GM19193 (cell line): ENCODE results near the gene NKAIN4.

Source experiments
- POLR2A ChIP-seq: IDR thresholded peaks from 4 replicates; pipeline ENCODE4 v1.6.1; 2011; ENCODE audit not compliant: insufficient read depth, insufficient read length; ENCODE audit errors: extremely low read depth

The NKAIN4 gene

DNA sequence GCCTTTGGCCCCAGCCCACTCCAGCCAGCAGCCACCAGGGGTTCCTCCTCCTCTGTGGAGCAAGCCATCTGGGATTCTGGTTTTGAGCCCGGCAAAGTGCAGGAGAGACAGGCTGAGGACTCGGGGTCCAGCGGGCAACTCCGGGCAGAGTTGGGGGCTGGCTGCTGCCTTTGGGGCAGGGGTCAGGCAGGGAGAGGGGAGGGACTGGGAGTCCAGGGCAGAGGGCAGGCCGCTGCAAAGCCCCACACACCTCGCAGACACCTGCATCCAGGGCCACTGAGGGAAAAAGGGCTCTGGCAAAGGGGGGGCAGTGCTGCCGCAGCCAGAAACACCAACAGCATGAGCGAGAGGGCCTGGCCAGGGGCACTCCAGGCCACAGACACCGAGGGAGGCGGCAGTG lies 9.8 kb downstream of the NKAIN4 start:
- no peak for TF ChIP-seq POLR2A

DNA sequence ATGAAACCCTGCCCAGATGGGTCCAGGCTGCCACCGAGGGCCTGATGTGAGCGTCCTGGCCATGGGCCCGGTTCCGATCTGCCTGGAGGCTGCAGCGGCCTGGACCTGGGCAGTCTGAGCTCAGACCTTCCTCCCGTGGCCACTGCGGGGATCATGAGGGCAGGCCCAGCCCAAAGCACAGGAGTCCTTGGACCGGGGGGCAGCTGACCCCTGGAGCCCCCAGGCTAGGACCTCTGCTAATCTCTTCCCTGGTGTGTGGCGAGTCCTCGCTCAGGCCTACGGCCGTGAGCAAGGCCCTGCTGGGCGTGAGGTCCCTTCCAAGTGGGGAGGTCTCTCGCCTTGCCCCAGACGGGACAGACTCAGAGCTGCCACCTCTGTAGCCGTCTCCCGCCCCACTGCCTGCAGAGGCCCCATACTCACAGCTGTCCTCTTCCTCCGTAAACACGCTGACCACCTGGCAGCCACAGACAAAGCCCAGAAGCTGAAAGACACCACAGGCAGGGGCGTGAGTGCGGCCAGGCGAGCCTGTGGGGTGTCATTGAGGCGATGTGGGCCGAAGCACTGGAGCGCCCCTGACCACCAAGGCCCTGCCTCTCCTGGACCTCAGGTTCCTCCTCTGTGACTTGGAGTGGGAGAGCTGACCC lies 10.5 kb downstream of the NKAIN4 start:
- no peak for TF ChIP-seq POLR2A

DNA sequence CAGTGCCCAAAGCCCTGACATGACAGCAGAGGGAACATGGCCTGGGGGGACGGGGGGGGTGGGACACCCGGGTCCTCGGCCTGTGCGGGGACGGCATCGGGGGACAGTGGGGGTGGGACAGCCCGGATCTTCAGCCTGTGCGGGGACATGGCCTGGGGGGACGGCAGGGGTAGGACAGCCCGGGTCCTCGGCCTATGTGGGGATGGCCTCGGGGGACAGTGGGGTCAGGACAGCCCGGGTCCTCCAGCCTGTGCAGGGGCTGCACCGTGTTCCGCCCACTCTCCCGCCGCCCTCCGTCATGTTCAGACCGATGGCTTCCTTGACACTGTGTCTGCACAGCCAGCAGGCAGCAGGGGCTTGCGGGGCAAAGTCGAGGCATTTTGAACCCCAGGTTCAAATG lies 11.5 kb downstream of the NKAIN4 start:
- TF ChIP-seq POLR2A, result no peak

DNA sequence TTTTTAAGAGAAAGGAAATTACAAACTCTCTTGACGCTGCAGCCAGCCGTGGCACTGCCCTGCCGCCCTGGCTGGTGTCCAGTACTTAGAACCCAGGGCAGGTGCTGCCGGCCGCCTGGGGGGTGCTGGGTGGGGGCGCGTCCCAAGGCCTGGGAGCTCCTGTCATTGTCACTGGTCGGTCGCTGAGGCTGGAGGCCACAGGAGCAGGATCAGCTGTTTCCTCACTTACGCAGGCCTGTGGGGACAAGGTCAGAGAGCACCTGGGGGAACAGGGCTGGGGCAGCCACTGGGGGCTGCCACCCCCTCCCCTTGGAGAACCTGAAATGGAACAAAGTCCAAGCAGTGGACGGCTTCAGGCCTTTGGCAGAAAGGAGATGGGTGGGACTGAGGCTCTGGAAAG lies 13.0 kb downstream of the NKAIN4 start:
- TF ChIP-seq POLR2A, result no peak

DNA sequence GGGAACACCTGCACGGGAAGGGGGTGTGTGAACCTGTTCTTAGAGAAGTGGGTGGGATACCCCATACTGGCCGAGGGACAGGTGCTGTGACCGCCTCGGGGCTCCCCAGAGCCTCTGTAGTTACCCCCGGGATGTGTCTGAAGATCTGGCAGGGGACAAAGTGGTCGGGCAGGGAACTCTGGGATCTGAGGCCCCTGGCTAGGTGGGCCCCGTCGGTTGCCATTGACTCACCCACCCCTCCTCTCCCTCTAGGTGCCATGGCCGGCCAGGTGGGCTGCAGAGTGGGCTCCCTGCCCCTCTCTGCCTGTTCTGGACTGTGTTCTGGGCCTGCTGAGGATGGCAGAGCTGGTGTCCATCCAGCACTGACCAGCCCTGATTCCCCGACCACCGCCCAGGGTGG lies 14.3 kb downstream of the NKAIN4 start:
- no peak for TF ChIP-seq POLR2A

DNA sequence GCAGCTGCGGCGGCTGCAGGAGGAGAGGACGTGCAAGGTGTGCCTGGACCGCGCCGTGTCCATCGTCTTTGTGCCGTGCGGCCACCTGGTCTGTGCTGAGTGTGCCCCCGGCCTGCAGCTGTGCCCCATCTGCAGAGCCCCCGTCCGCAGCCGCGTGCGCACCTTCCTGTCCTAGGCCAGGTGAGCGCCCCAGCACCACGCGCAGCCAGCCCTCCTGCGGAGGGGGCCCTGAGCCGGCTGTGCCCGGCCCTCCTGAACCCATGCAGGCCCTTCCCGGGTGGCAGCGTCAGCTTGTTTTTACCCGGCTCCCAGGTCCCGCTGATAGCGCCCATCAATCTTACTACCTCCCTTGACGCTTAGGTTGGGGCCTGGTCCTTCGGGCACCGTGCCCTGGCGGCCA lies 14.8 kb downstream of the NKAIN4 start:
- no peak for TF ChIP-seq POLR2A

DNA sequence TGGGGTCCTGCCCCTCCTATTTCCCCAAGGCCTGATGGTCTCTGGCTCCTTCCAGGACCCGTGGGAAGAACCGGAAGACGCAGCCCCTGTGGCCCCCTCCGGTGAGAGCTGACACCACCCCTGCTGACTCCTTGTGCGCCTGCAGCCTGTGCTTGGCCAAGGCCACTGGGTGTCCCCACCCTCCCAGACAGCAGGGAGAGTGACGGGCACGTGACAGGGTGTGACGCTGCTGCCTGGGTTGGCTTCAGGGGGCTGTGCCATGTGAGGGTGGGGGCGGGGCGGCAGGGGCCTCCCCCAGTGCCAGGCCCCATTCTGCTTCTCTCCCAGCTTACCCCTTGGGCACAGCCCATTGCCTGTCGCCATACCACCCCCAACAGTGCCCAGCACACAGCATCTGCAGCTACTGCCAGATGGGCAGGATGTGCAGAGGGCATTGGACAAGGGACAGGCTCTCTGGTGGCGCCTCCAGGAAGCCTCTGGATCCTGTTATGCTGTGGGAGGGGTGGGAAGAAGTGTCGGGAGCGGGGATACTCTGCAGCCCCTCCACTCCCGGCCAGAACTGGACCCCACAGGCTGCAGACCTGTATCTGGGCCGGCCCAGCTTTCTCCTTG lies 15.6 kb downstream of the NKAIN4 start:
- TF ChIP-seq POLR2A, result no peak

DNA sequence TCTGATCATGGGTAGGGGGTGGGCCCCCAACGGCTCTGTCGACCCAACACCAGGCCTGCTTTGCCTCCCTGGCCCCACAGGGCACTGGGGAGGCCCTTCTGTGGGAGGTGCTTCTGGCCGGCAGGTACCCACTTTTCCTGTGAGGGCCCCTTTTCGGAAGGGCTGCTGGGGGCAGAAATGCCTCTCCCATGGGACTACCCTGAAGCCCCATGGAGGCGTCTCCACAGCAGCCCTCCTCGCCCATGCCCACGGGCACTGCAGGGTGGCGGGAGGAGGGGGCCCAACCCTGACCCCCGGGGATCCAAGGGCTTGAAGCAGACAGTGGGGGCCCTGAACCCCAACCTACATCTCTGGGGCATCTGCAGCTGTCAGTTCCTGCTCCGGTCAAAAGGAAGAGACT lies 16.2 kb downstream of the NKAIN4 start:
- TF ChIP-seq POLR2A, result no peak

DNA sequence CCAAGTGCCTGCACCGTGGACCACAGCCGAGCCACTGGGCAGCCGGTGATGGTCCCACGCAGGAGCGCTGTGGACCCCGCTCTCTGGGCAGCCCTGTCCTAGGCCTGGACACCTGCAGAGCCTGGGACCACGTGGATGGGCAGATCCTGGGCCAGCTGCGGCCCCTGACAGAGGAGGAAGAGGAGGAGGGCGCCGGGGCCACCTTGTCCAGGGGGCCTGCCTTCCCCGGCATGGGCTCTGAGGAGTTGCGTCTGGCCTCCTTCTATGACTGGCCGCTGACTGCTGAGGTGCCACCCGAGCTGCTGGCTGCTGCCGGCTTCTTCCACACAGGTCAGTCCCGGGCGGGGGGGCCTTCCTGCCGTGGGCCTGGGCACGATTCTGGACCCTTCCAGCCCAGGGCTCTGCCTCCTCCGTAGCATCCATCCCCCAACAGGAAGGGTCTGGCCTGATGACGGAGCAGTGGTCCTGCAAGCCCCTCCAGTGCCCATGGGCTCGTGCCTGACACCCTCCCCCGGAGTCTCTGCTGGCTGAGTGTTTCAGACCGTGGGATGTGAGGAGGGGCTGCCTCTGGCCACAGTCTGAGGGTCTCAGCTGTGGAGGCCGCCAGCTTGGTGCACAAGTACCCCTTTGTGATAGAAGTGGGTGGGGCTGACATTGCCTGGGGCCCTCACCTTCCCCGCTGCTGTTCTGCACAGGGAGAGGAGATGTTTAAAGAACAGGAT lies 18.0 kb downstream of the NKAIN4 start:
- no peak for TF ChIP-seq POLR2A

DNA sequence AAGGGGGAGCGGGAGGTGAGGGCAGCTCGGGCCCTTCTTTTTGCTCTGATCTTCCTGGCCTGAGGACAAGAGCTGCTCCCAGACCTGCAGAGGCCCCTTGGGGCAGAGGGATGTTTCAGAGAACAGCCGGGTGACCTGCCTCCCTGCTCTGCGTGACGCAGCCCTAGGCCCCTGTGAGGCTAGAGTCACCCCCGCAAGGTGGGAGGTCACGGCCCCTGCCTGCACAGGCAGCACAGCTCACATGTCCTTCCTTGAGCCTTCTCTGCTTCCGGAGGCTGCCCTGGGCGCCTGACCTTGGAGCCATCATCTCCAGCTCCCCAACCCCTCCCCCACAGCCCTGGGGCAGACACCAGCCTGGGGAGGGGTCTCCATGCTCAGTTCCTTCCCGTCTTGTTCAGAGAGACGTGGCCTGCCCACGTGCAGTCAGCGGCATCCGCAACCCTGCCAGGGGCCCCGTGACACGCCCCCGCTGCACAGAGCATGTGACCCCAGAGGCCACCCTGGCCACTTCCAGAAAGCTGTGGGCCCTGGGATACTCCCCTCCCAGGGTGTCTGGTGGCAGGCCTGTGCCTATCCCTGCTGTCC lies 18.8 kb downstream of the NKAIN4 start, which contains the start of gene BIRC7:
Gene BIRC7, plus strand, starts transcription at position 507 of the 585 bp plus-strand sequence. CDS start 192 bp downstream, outside the sequence.
- TF ChIP-seq POLR2A, result no peak

DNA sequence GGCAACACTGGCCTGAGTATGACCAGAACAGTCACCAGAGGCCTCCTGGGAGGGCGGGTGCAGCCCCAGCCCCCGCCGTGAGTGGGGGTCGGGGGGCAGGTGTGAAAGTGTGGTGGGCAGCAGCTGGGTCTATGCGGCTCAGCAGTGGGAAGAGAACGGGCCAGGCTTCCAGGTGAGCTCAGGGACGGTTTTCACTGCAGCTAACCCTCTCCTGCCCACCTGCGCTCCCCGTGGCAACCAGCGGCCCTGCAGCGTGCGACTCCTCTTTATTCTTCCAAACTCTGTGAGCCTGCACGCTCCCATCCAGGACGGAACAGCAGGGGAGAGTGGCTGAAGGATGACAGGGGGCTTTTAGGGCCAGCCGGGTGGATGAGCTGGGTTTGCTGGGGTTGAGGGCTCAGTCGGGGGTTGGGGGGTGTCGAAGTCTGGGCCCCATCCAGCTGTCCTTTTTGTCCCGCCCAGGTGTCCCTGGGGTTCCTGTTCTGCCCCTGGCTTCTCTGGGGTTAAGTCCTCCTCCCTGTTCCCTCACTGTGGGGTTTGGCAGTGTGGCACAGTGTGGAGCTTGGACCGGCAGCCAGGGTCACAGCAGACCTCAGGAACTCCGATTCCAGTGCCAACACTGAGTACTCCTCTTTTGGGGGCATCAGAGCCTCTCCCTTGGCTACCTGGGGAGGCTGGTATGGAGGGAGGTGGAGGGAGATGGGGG lies 19.4 kb downstream of the NKAIN4 start:
- TF ChIP-seq POLR2A, result no peak

DNA sequence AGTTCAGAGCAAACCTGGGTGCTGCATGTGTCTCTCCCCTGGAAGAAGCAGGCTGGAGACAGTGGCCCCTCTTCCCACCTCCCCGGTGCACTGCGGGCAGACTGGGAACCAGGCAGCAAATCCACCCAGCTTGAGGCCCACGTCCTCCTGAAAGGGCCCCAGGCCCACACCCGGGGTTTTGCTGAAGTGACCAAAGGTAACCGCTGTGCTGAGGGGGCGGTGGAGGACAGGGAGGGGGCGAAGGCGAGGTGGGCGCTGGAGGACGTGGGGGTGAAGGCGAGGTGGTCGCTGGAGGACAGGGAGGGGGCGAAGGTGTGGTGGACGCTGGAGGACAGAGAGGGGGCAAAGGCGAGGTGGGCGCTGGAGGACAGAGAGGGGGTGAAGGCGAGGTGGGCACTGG lies 20.3 kb downstream of the NKAIN4 start:
- no peak for TF ChIP-seq POLR2A

DNA sequence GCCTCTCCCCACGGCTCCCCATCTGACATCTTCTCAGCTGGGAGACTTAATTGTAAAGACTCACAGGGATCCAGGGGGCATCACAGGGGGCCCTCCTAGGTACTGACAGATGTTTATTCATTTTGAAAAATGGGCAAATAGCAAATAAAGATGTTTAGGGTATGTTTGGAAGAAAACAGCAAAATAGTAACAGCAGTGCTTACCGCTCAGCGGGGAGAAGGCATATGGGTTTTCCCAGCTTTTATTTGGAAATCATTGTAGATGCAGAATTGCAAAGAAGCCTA lies 21.3 kb downstream of the NKAIN4 start:
- TF ChIP-seq POLR2A, result no peak

DNA sequence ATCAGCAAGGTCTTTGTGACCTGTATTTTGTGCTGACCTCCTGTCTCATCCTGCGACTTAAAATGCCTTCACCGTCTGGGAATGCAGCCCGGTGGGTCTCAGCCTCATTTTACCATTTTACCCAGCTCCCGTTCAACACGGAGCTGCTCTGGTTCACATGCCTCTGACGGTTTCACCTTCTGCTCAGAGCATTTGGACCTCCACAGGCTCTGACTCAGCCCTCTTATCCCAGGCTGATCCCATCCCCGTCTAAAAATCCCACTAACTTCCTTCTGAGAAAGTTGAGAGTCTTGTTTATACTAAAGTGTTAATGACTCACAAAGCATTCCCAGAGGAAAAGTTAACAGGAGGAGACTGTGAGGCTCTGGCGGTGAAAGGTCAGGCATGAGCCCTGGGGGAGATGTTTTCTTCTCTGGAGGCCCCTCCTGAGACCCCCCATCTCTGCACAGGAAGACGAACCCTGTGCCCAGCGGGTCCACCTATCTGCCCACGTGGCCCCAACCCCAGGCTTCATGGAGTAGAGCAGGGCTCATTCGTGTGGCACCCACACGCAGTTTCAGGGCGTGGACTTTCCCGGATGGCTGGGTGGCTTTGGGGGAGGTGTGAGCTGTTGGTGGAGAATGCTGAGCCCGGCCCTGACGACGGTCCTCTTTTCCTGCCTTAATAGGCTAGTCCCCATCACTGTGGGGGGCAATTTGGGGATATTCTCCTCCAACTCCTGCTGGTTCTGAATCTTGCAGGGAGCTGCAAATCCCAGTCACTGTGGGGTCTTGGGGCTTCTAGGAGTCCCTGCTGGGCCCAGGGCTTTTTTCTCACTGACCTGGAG lies 21.8 kb downstream of the NKAIN4 start:
- TF ChIP-seq POLR2A, result no peak
